K562 (cell line): Measurements from ENCODE around the gene COPS9. TPM values are rescaled to one million over a fixed set of nuclear protein-coding genes. Genes with fewer than 3 reads are reported as not detected.

ENCODE experiments used
- ATAC-seq: fragments of 200-7000 bp; cut with Tn5 transposase; 3 replicates; pipeline ENCODE4 v1.9.1; 2020; ENCODE audit warnings: moderate library complexity
- BruUV-seq: library from RNA; stranded (reverse); fragments of 400-500 nt; replicated peaks from 2 replicates; lab custom pipeline; 2021; lab: Mats Ljungman, UMichigan
- CTCF ChIA-PET: fragments of 300-600 bp; formaldehyde crosslinking; extraction: SDS; loops from one replicate; lab custom pipeline; 2021; ENCODE audit warnings: low intra/inter-chr PET ratio; lab: Yijun Ruan, JAX
- POLR2A ChIA-PET: fragments of 300-600, 350-650 bp; sonication (Branson Sonifier 250); formaldehyde crosslinking; extraction: SDS; loops from one replicate; lab custom pipeline; 2021; ENCODE audit warnings: antibody characterized with exemption, inconsistent platforms; lab: Yijun Ruan, JAX
- DNase-seq, 4 experiments: peaks; one replicate each; pipeline versions ENCODE4 v3.0.0 to v3.0.0-alpha.2; 2011 to 2018; ENCODE audit warnings: low spot score in 3 of 4, mixed read lengths in 3 of 4; ENCODE audit errors: extremely low read depth in 1 of 4
- FAIRE-seq: peaks from 2 replicates; lab custom pipeline; 2011; peaks lifted over from hg19 to GRCh38; lab: Jason Lieb, UNC
- H2AFZ ChIP-seq: 2 replicates; pipeline ENCODE4 v1.6.0; 2011; ENCODE audit warnings: low read depth, low read length, control low read depth, inconsistent platforms
- H3K27ac ChIP-seq: fragments of 200-600 bp; 3 replicates; pipeline ENCODE4 v1.8.0; 2011; ENCODE audit warnings: low read depth, mild to moderate bottlenecking, control low read depth, inconsistent platforms, low read length, moderate library complexity, mixed read lengths; ENCODE audit errors: extremely low read depth
- H3K27me3 ChIP-seq, 2 experiments: fragments of 300-600 bp in 1 of 2; 2 replicates in 1 of 2; 3 replicates in 1 of 2; pipeline versions ENCODE4 v1.6.0 to v1.8.0; 2011; ENCODE audit warnings: inconsistent platforms in 2 of 2, low read length in 2 of 2, mild to moderate bottlenecking in 1 of 2, mixed read lengths in 1 of 2, moderate library complexity in 1 of 2; ENCODE audit not compliant: control insufficient read depth in 2 of 2, insufficient read depth in 2 of 2
- H3K36me3 ChIP-seq: fragments of 300-600 bp; 3 replicates; pipeline ENCODE4 v1.8.0; 2011; ENCODE audit warnings: mild to moderate bottlenecking, low read length, inconsistent platforms; ENCODE audit not compliant: control insufficient read depth, insufficient read depth
- H3K4me1 ChIP-seq, 2 experiments: fragments of 200-600 bp in 1 of 2; replicated peaks in 1 of 2; 2 replicates in 1 of 2; 3 replicates in 1 of 2; pipeline versions ENCODE4 v1.5.1 to v1.8.0; 2011; ENCODE audit warnings: inconsistent platforms in 2 of 2, low read length in 2 of 2, mild to moderate bottlenecking in 1 of 2, mixed read lengths in 1 of 2, moderate library complexity in 1 of 2; ENCODE audit not compliant: control insufficient read depth in 2 of 2, insufficient read depth in 2 of 2
- H3K4me2 ChIP-seq: 2 replicates; pipeline ENCODE4 v1.6.1; 2011; ENCODE audit warnings: low read length, control low read depth, inconsistent platforms, mixed read lengths; ENCODE audit not compliant: insufficient read depth
- H3K4me3 ChIP-seq: fragments of 200-600 bp; sonication (generic), shearing (Covaris generic); 2 replicates; pipeline ENCODE4 v1.5.1; 2016; ENCODE audit warnings: control low read depth, inconsistent platforms
- H3K79me2 ChIP-seq: fragments of 200-600 bp; 3 replicates; pipeline ENCODE4 v1.8.0; 2011; ENCODE audit warnings: low read length, inconsistent platforms; ENCODE audit not compliant: control insufficient read depth, insufficient read depth
- H3K9ac ChIP-seq, 2 experiments: 2 replicates each; pipeline versions ENCODE4 v1.6.0 to v1.6.1; 2011; ENCODE audit warnings: low read depth in 2 of 2, low read length in 2 of 2, control low read depth in 1 of 2, inconsistent platforms in 1 of 2, mild to moderate bottlenecking in 1 of 2, mixed read lengths in 1 of 2; ENCODE audit not compliant: insufficient read depth in 1 of 2
- H3K9me1 ChIP-seq: one replicate; pipeline ENCODE4 v1.6.0; 2011; ENCODE audit warnings: inconsistent platforms, mild to moderate bottlenecking, low read length, moderate library complexity; ENCODE audit not compliant: control insufficient read depth, insufficient read depth
- H3K9me3 ChIP-seq: replicated peaks from 2 replicates; pipeline ENCODE4 v1.5.1; 2011; ENCODE audit warnings: low read depth, low read length, inconsistent platforms; ENCODE audit not compliant: control insufficient read depth, insufficient read depth
- H4K20me1 ChIP-seq: replicated peaks from 2 replicates; pipeline ENCODE4 v1.6.1; 2011; ENCODE audit warnings: low read length, inconsistent platforms, mixed read lengths; ENCODE audit not compliant: control insufficient read depth, insufficient read depth
- ARNT ChIP-seq, 2 experiments: fragments of 450-650 bp; IDR thresholded peaks; 2 replicates each; pipeline ENCODE4 v1.6.1; 2016; ENCODE audit warnings: mild to moderate bottlenecking in 1 of 2
- CBX2 ChIP-seq: fragments of 200-600 bp; sonication (generic); IDR thresholded peaks from one replicate; pipeline ENCODE4 v1.6.1; 2012; ENCODE audit warnings: mild to moderate bottlenecking, low read length, inconsistent platforms; ENCODE audit not compliant: insufficient read depth, poor library complexity, severe bottlenecking
- EP400 ChIP-seq: fragments of 450-650 bp; IDR thresholded peaks from 2 replicates; pipeline ENCODE4 v1.6.1; 2017; ENCODE audit warnings: antibody characterized with exemption, mild to moderate bottlenecking, moderate library complexity
- EZH2 ChIP-seq: IDR thresholded peaks from 2 replicates; pipeline ENCODE4 v1.6.1; 2012; ENCODE audit warnings: low read depth, mild to moderate bottlenecking, inconsistent platforms, low read length, borderline replicate concordance
- HDAC2 ChIP-seq: fragments of 450-650 bp; IDR thresholded peaks from 2 replicates; pipeline ENCODE4 v1.6.1; 2016; ENCODE audit warnings: mild to moderate bottlenecking
- HDAC6 ChIP-seq: IDR thresholded peaks from 2 replicates; pipeline ENCODE4 v1.6.1; 2012; ENCODE audit warnings: low read depth, mild to moderate bottlenecking, control low read depth, inconsistent platforms, low read length, moderate library complexity
- HDAC8 ChIP-seq: fragments of 450-650 bp; IDR thresholded peaks from 2 replicates; pipeline ENCODE4 v1.6.1; 2016; ENCODE audit warnings: mild to moderate bottlenecking, missing genetic modification characterization, moderate library complexity, missing compliant biosample characterization
- POLR2G ChIP-seq: fragments of 200-400 bp; formaldehyde crosslinking; IDR thresholded peaks from 2 replicates; pipeline ENCODE4 v1.6.1; 2017; ENCODE audit warnings: low read depth, mild to moderate bottlenecking, antibody characterized with exemption, low read length, moderate library complexity
- POLR3A ChIP-seq: IDR thresholded peaks from 2 replicates; pipeline ENCODE4 v1.6.1; 2011; ENCODE audit warnings: borderline replicate concordance, mild to moderate bottlenecking, moderate library complexity; ENCODE audit not compliant: insufficient read length, insufficient read depth; ENCODE audit errors: extremely low read depth
- SNIP1 ChIP-seq: fragments of 450-650 bp; IDR thresholded peaks from 2 replicates; pipeline ENCODE4 v1.7.1; 2017; ENCODE audit warnings: low read depth, mild to moderate bottlenecking
- ZBTB7A ChIP-seq: IDR thresholded peaks from 2 replicates; pipeline ENCODE4 v1.6.1; 2011; ENCODE audit warnings: low read depth, mild to moderate bottlenecking, low read length, moderate library complexity, borderline replicate concordance; ENCODE audit not compliant: control insufficient read depth
- ZBTB8A ChIP-seq: fragments of 450-650 bp; IDR thresholded peaks from 2 replicates; pipeline ENCODE4 v1.6.1; 2018; ENCODE audit warnings: mild to moderate bottlenecking, moderate library complexity; ENCODE audit not compliant: partially characterized antibody
- ZFP30 ChIP-seq: fragments of 250-450 bp; sonication (Bioruptor Pico); IDR thresholded peaks from 2 replicates; pipeline ENCODE4 v1.8.0; 2022; ENCODE audit warnings: moderate library complexity, mild to moderate bottlenecking, inconsistent platforms, borderline replicate concordance
- ZNF212 ChIP-seq: fragments of 450-650 bp; formaldehyde crosslinking; IDR thresholded peaks from 2 replicates; pipeline ENCODE4 v1.4.0; 2020; ENCODE audit warnings: mild to moderate bottlenecking
- ZNF766 ChIP-seq: fragments of 200-800 bp; sonication (Bioruptor generic); conservative IDR thresholded peaks from 2 replicates; pipeline ENCODE4 v1.6.1; 2016; ENCODE audit warnings: missing genetic modification characterization, missing compliant biosample characterization
- WGBS: fragments of 100-300 bp; shearing (Covaris generic); methylation state at CpG from one replicate; pipeline ENCODE4 v1.1.6; 2016; ENCODE audit warnings: low coverage, mixed read lengths; ENCODE audit not compliant: insufficient coverage; ENCODE audit errors: missing lambda C conversion rate; 5-methylcytosine and 5-hydroxymethylcytosine counted together
- in situ Hi-C: fragments of 300-500 bp; cut with MboI; formaldehyde crosslinking; loops from 4 replicates; pipeline ENCODE4 v1.15.0; 2018; ENCODE audit warnings: inconsistent platforms, mixed read lengths
- intact Hi-C: fragments of 100-400 bp; cut with micrococcal nuclease; formaldehyde crosslinking; loops from 2 replicates; pipeline ENCODE4 v1.14.2; 2022
- polyA plus RNA-seq, 8 experiments: library from polyadenylated mRNA; depleted of rRNA in 4 of 8; stranded (reverse) in 5 of 8; unstranded in 3 of 8; fragments of >200 nt; fragmentation: Nextera tagmentation in 2 of 8; fragmentation: Illumina TruSeq in 1 of 8; extraction: Ambion mirVana in 2 of 8; extraction: Trizol in 1 of 8; gene quantifications; 2 replicates each; pipeline versions ENCODE4 v1.2.1 to v1.2.3, GENCODE V29; 2011 to 2014; ENCODE audit warnings: inconsistent platforms in 1 of 8, missing spikeins in 1 of 8
- total RNA-seq, 7 experiments: library from RNA; depleted of rRNA in 6 of 7; stranded (reverse); fragments of >200 nt in 6 of 7; fragmentation: Illumina TruSeq in 2 of 7; extraction: Trizol in 2 of 7; gene quantifications; 2 replicates each; pipeline versions ENCODE4 v1.2.1 to v1.2.3, GENCODE V29; 2011 to 2021; ENCODE audit warnings: low replicate concordance in 1 of 7
- TF ChIP-seq, protein P1 (sequence below): fragments of 250-450 bp; sonication (Bioruptor Pico); IDR thresholded peaks from 2 replicates; pipeline ENCODE4 v1.5.0; 2022; ENCODE audit warnings: mild to moderate bottlenecking
- TF ChIP-seq, protein P2 (sequence below): sonication (generic); formaldehyde crosslinking; IDR thresholded peaks from 2 replicates; pipeline ENCODE4 v1.8.1; 2022; ENCODE audit warnings: missing genetic modification reagents

Gene COPS9
- total and polyA plus RNA-seq, 9 of the 15 experiments (the other 6 are each of a cell fraction or from before 2014, with no cell fraction given): 55.0 to 281 (median 99.9) TPM

- Histone ChIP-seq H3K9ac (no peak overlapping the region), H3K4me2 (no peak overlapping the region), H3K27me3 (peaks cover 0 to 25% of the 10 kb centered on the region in 2 experiments; a peak in 2 of 5 replicates), H3K36me3 (no peaks in the 10 kb centered on the region), H3K79me2 (no peaks in the 10 kb centered on the region), H2AFZ (no peak overlapping the region), H3K9me1 (no peaks in the 10 kb centered on the region), H3K27ac (no peak overlapping the region), H3K4me3 (no peak overlapping the region), H3K4me1 (no peaks in the 10 kb centered on the region), H3K9me3 (no peaks in the 10 kb centered on the region), H4K20me1 (no peaks in the 10 kb centered on the region)
- ChIA-PET POLR2A (no interaction called here), CTCF (no interaction called here)
- WGBS: 0% methylated on average over 1 of the region's 4 CpGs
- intact Hi-C loops (no loop called here), in situ Hi-C loops (no loop called here)
- no peak for FAIRE-seq
- TF ChIP-seq CBX2 (no peak), ZFP30 (no peak), ZNF212 (CRISPR knock-in tag) (no peak), ZBTB7A (no peak), POLR3A (no peak), HDAC6 (no peak), EZH2 (no peak), HDAC8 (no peak), ZNF766 (CRISPR knock-in tag) (no peak), ZBTB8A (no peak), EP400 (no peak), POLR2G (no peak), ARNT (IDR thresholded peaks at IDR 0.05) (no peak), HDAC2 (no peak), SNIP1 (no peak)
- TF ChIP-seq, protein P1, sequence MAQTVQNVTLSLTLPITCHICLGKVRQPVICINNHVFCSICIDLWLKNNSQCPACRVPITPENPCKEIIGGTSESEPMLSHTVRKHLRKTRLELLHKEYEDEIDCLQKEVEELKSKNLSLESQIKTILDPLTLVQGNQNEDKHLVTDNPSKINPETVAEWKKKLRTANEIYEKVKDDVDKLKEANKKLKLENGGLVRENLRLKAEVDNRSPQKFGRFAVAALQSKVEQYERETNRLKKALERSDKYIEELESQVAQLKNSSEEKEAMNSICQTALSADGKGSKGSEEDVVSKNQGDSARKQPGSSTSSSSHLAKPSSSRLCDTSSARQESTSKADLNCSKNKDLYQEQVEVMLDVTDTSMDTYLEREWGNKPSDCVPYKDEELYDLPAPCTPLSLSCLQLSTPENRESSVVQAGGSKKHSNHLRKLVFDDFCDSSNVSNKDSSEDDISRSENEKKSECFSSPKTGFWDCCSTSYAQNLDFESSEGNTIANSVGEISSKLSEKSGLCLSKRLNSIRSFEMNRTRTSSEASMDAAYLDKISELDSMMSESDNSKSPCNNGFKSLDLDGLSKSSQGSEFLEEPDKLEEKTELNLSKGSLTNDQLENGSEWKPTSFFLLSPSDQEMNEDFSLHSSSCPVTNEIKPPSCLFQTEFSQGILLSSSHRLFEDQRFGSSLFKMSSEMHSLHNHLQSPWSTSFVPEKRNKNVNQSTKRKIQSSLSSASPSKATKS (CRISPR knock-in tag): no peak
- TF ChIP-seq, protein P2, sequence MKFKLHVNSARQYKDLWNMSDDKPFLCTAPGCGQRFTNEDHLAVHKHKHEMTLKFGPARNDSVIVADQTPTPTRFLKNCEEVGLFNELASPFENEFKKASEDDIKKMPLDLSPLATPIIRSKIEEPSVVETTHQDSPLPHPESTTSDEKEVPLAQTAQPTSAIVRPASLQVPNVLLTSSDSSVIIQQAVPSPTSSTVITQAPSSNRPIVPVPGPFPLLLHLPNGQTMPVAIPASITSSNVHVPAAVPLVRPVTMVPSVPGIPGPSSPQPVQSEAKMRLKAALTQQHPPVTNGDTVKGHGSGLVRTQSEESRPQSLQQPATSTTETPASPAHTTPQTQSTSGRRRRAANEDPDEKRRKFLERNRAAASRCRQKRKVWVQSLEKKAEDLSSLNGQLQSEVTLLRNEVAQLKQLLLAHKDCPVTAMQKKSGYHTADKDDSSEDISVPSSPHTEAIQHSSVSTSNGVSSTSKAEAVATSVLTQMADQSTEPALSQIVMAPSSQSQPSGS (CRISPR knock-in tag): no peak
- BruUV-seq: no TSS peak
- no peak for DNase-seq
- ATAC-seq: no peak
These were observed 46.4 kb upstream of the COPS9 start for GRCh38 chr2:240182476-240182875.
